AG09309 (cell line): ENCODE measurements around the gene GPR25.

Source experiments
- DNase-seq: peaks from one replicate; pipeline ENCODE4 v3.0.0-alpha.2; 2010; ENCODE audit warnings: low read depth
- H3K4me3 ChIP-seq: 2 replicates; pipeline ENCODE4 v1.5.1; 2011; ENCODE audit warnings: mild to moderate bottlenecking, low read depth, low read length, moderate library complexity; ENCODE audit not compliant: control insufficient read depth
- CTCF ChIP-seq: IDR thresholded peaks from 2 replicates; pipeline ENCODE4 v1.5.1; 2011; ENCODE audit warnings: mild to moderate bottlenecking, low read depth, low read length, inconsistent platforms; ENCODE audit not compliant: insufficient read depth, control insufficient read depth; ENCODE audit errors: missing control alignments

GPR25 gene

GRCh38 chr1:200893411-200893901, 20.7 kb downstream of the GPR25 start:
- no peak for DNase-seq
- no peak for TF ChIP-seq CTCF
- H3K4me3 ChIP-seq: no peak overlapping the region

GRCh38 chr1:200894712-200895442, 22.1 kb downstream of the GPR25 start, which contains the start of gene INAVA:
TSS of gene INAVA (plus strand) at chr1:200894900. CDS start at chr1:200898401, 3,501 bp downstream.
- no peak for TF ChIP-seq CTCF
- DNase-seq: no peak
- H3K4me3 ChIP-seq: no peak within 1 kb of the TSS

- H3K4me3 ChIP-seq: no peak overlapping the region
These were observed 22.6 kb downstream of the GPR25 start for GRCh38 chr1:200895443-200895789.

GRCh38 chr1:200895801-200896530, 23.2 kb downstream of the GPR25 start:
- no peak for TF ChIP-seq CTCF
- H3K4me3 ChIP-seq: no peak overlapping the region
- DNase-seq: no peak

More at GRCh38 chr1:200895443-200895789, 22.6 kb downstream of the GPR25 start:
- DNase-seq: no peak
- TF ChIP-seq CTCF: no peak

- no peak overlapping the region for H3K4me3 ChIP-seq
- no peak for DNase-seq
These were observed 23.9 kb downstream of the GPR25 start for GRCh38 chr1:200896531-200897196.

GRCh38 chr1:200897259-200897658, 24.5 kb downstream of the GPR25 start:
- DNase-seq: no peak
- no peak overlapping the region for H3K4me3 ChIP-seq
- TF ChIP-seq CTCF: no peak

More at GRCh38 chr1:200896531-200897196, 23.9 kb downstream of the GPR25 start:
- TF ChIP-seq CTCF: no peak
